ENCODE measurements around the gene MID1.
"Not testable (repeated sequence)": the region's sequence is repeated elsewhere in the genome, so short reads cannot be mapped to it uniquely, and the experiment has no call there.

The MID1 gene

DNA sequence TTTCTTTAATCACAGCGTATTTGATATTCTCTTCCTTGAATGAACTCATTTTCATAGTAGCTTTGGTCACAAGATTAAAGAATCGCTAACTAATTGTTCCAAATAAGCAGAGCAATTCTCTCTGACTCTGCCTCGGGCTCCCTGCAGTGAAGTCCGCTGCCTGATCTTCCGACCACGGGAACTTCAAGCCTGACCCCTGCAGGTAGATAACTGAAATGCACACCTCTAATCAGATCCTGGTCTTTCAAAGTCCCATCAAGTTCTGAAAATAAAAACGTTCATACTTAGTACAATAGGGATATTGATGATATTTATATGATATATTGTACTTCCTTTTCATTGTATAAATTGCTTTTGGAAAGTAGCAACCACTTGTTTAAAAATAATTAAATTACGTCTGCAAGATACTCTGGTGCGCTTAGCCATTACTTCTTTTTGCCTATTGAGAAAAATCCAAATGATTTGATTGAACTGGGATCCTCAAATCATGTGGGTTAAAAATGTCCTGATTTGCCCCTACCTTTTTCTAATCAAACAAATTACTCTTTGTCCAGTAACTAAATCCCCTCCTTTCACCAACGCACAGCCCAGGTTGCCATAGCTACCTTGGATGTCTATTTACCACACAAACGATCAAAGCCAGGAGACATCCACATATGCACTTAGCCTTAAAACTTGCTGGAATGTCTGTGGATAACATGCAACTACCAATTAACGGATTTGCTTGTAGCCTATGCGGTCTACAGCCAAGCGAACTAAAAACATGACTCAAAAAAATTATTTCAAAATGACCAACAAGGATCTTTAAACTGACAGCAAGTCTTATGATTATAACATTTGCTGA is 4.2 kb downstream of the MID1 start:
- DNase-seq: no peak

- no peak for DNase-seq
Measured at GRCh38 chrX:10612215-10612614, 8.2 kb downstream of the MID1 start.

DNA sequence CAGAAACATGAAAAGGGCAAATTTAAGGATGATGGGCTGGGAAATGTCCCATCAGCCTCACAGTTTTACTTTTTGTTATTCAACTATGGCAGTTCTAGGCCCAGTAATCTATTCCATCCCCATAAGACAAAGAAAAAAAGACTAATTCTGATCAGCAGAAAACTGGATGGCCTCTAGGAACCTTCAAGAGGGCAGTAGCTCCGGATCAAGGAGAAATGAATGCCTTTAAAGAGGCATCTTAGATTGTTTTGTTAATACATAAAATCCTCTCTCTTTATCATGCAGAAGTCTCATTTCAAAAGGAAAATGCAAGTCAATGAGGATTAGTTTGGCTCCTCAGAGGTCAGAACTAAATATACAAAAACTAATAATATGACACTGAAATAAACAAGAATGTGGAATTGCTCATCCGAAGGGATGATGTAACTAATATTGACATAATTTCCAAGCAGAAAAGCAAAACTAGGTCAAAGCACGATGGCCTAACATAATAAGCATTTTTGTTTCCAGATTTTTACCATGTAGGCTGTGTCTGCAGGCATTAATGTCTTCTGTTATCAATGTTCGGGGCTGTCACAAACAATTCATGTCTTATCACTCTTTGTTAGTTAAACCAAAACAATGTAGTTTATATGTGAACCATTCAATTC is 8.8 kb downstream of the MID1 start:
- DNase-seq: no peak

GRCh38 chrX:10608099-10608498 is 12.3 kb downstream of the MID1 start:
- no peak for DNase-seq

- DNase-seq: no peak
Measured at GRCh38 chrX:10607233-10607632, 13.2 kb downstream of the MID1 start.

DNA sequence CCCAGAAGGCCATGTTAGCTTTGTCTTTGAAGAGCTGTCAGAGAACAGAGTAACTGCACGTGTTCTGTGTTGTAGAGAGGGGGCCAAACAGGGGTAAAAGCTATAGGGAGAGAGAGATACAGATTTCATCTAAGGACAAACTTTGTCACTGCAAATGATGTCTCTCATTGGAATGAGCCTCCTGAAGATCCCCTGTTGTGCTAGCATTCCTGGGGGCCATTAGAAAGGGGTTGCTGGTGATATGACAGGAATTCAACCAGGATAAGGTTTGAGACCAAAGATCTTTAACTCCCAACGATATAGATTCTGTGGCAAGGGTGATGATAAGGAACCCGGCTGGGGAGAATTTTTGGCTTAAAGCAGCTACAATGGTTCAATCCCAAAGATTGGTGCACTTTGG is 16.8 kb downstream of the MID1 start:
- no peak for DNase-seq

GRCh38 chrX:10602646-10603045 is 17.7 kb downstream of the MID1 start:
- DNase-seq: no peak

GRCh38 chrX:10600479-10600878 is 19.9 kb downstream of the MID1 start:
- DNase-seq: no peak

DNA sequence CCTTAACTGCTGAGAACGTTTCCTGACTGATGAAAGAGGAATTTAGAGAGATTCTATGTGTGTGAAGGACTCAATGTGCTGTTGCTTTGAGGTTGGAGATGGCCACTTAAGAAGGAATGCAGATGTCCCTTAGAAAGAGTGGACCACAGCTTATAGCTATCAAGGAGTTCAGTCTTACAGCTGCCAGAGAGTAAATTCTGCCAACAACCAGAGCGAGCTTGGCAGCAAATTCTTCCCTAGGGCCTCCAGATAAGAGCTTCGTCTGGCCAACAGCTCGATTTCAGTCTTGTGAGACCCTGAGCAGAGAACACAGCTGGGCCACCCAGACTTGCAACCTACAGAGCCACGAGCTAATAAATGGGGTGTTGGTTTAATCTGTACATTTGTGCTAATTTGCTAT is 21.8 kb downstream of the MID1 start:
- no peak for DNase-seq

GRCh38 chrX:10597871-10598270 is 22.5 kb downstream of the MID1 start:
- no peak for DNase-seq

- DNase-seq: no peak
Measured at GRCh38 chrX:10591363-10592335, 28.7 kb downstream of the MID1 start.

GRCh38 chrX:10589787-10590186 is 30.6 kb downstream of the MID1 start:
- DNase-seq: not testable (repeated sequence)

GRCh38 chrX:10589098-10589497 is 31.3 kb downstream of the MID1 start:
- DNase-seq: no peak

DNA sequence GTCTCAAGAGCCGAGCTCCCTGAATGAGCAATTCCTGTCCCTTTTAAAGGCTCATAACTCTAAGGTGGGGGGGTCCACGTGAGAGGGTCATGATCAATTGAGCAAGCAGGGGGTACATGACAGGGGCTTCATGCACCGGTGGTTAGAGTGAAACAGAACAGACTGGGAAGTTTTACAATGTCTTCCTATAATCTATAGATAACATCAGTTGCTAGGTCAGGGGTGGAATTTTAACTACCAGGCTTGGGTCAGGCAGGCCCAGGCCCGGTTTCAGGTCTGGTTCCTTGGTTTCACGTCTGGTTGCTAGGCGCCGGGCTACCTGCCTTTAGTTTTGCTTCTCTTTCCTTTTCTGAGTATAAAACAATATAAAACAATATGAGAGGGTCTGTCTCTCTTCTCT is 35.5 kb downstream of the MID1 start:
- DNase-seq: not testable (repeated sequence)

DNA sequence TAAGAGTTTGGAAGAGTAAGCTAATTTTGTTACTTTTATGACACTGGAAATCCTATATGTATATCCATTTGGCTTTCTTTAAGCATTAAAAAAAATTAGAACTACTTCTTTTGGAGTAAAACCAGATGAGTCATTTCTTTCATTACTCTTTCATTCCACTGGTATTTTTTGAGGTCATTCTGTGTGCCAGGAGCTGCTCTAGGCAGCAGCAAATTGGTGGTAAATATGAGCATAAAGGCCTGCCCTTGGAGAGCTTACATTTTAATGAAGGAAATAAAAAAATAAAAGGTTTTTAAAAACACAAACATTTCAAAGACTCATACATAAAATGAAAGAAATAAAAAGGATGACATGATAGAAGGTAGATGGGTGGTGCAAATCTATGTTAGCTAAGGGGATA is 37.4 kb downstream of the MID1 start:
- no peak for DNase-seq

DNA sequence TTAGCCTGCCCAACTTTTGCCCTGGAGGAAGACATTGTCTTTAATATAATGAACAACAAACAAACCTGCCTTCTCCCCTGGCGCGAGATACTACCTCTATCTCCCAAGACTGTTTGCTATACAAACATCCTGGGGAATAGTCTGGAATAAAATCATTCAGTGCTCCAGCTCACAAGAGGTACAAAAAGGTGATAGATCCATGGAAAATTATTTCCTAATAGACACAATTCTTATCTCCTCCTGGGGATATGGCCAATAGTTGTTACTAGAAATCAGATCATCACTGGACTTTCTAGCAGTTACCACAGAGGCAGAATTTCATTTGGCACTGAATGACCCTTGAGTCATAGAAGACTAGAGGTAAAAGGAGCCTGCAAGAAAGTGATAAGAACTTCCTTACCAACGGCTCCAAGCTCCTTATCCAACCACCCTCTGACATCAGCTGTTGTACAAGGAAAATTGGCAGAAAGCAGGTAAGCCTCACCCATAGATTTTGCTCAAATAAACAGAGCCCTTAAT is 38.1 kb downstream of the MID1 start:
- DNase-seq: no peak

DNA sequence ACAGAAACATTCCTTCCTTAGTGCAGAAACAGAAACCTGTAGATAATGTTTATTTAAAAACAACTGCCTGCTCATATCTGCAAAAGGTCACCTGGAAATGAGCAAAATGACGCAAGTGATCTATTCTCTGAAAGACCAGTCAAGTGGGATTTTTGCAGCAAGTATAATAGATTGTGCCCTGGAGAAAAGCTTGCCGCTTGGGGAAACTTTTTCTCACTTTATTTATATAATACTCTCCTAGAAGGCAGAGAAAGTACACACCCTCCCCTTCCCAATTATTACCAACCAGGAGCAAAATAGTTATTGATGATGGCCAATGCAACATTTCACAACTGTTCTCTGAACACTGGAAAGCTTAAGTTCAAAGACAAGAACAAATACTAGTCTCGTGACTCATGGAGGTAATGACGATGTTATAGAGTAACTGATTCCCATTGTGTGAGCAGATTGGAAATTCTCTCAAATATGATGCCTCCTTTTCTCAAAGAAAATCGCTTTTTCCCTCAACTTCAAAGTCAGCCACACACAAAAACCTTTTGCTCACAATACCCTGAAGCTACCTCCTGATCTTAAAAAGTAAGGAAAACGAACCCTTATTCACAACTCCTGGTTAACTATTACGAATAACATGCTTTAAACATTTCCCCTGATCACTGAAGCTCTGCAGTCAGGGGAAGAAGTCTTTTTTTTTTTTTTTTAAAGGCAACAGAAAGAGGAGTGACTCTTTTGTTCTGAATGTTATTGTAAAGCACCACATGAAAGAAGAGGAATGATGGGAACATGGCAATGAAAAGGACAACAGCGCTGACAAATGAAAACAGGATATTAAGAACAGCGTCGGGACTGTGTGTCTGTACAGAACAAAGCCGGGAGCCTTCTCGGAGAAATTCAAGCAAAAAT is 41.0 kb downstream of the MID1 start:
- no peak for DNase-seq

- DNase-seq: no peak
Measured at GRCh38 chrX:10578527-10578926, 41.9 kb downstream of the MID1 start.

- no peak for DNase-seq
Measured at GRCh38 chrX:10577853-10578252, 42.5 kb downstream of the MID1 start.

DNA sequence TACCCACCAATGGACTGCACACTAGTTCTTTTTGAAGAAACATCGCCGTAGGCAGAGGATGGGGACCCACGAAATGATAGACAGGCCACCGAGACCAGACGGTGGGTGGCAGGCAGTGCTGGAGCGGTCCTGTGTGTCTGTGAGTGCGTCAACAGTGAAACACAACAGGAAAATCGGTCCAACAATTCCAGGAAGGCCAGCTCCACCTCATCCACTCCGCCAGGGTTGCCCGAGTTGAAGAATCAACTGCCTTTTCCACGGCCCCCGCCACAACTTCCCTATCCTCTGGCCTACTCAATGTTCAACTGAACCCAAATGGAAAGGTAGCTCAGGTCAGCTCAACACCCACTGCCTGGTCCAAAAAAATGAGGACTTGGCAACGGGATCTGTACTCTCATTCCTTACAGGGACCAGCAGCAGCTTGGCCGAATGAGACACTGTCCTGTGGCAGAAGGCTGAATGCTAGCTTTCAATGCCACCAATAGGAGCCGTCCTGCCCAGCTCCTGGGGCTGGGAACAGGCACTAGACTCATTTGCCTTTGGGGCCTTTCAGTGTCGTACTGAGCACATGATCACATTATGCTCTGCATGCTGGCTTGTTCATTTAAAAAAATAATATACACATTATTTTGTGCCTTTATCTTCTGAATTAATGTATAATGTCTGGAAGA is 43.5 kb downstream of the MID1 start:
- DNase-seq: no peak

DNA sequence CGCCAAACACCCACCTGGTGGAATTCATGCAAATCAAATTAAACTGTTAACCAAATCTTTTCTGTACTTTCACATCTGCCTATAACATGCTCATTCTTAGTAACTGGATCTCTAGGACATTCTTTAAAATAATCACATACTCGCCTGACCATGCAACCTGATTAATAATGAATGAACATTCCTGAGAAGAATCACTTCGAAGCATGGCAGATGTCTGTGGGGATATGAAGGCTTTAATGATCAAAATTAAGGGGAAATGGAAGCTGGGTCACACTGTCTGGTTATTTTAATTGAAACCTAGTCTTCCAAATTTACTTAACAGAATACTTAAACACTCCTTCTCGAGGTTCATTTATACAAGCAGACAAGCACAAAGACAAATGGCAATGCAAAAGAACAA is 44.2 kb downstream of the MID1 start:
- DNase-seq: no peak
